ENCODE measurements around the gene ADK. TPM values are rescaled to one million over a fixed set of nuclear protein-coding genes. Genes with fewer than 3 reads are reported as not detected.
"Not testable (repeated sequence)": the region's sequence is repeated elsewhere in the genome, so short reads cannot be mapped to it uniquely, and the experiment has no call there.

ADK gene
- polyA plus RNA-seq, 1 experiment = 19.4 TPM

- Histone ChIP-seq H3K4me3 (ENCODE audit: low read depth, low read length) (no peak overlapping the region), H3K27me3 (ENCODE audit: control insufficient read depth, insufficient read depth, low read length) (no peaks in the 10 kb centered on the region), H3K36me3 (ENCODE audit: control insufficient read depth, insufficient read depth, low read length) (no peaks in the 10 kb centered on the region)
- CTCF ChIA-PET = interaction anchor here (0.6 kb wide), 1 partner anchor 523 kb away, joined by 3 read pairs; no protein-coding TSS in a partner anchor
- no peak for DNase-seq (ENCODE audit: low read depth)
- TF ChIP-seq CTCF (IDR thresholded peaks at IDR 0.05; ENCODE audit: insufficient read depth, low read depth, low read length) = no peak
- POLR2A ChIA-PET = no interaction called here
Observed at GRCh38 chr10:74474022-74474713, 323.1 kb downstream of the ADK start.

- H3K4me3 ChIP-seq (ENCODE audit: low read depth, low read length); POLR2A ChIA-PET; DNase-seq (ENCODE audit: low read depth); H3K36me3 ChIP-seq (ENCODE audit: control insufficient read depth, insufficient read depth, low read length); H3K27me3 ChIP-seq (ENCODE audit: control insufficient read depth, insufficient read depth, low read length): not testable (repeated sequence)
- CTCF ChIA-PET = interaction anchor here (0.7 kb wide), 1 partner anchor 16 kb away, joined by 3 read pairs; no protein-coding TSS in a partner anchor
Observed at GRCh38 chr10:74476162-74476706, 325.2 kb downstream of the ADK start.

- Histone ChIP-seq H3K36me3 (ENCODE audit: control insufficient read depth, insufficient read depth, low read length) (no peaks in the 10 kb centered on the region), H3K27me3 (ENCODE audit: control insufficient read depth, insufficient read depth, low read length) (no peaks in the 10 kb centered on the region), H3K4me3 (ENCODE audit: low read depth, low read length) (no peak overlapping the region)
- ChIA-PET POLR2A (no interaction called here), CTCF (no interaction called here)
- TF ChIP-seq CTCF (IDR thresholded peaks at IDR 0.05; ENCODE audit: insufficient read depth, low read depth, low read length) = no peak
- no peak for DNase-seq (ENCODE audit: low read depth)
Observed at GRCh38 chr10:74480778-74481177, 329.8 kb downstream of the ADK start.

GRCh38 chr10:74483356-74483755, 332.3 kb downstream of the ADK start:
- no peak for TF ChIP-seq CTCF (IDR thresholded peaks at IDR 0.05; ENCODE audit: insufficient read depth, low read depth, low read length)

GRCh38 chr10:74485283-74485682, 334.3 kb downstream of the ADK start:
- POLR2A ChIA-PET = no interaction called here
- Histone ChIP-seq H3K4me3 (ENCODE audit: low read depth, low read length) (no peak overlapping the region), H3K27me3 (ENCODE audit: control insufficient read depth, insufficient read depth, low read length) (no peaks in the 10 kb centered on the region), H3K36me3 (ENCODE audit: control insufficient read depth, insufficient read depth, low read length) (no peaks in the 10 kb centered on the region)
- CTCF ChIA-PET = no interaction called here
- TF ChIP-seq CTCF (IDR thresholded peaks at IDR 0.05; ENCODE audit: insufficient read depth, low read depth, low read length) = no peak
- no peak for DNase-seq (ENCODE audit: low read depth)

More at GRCh38 chr10:74483356-74483755, 332.3 kb downstream of the ADK start:
- POLR2A ChIA-PET = no interaction called here
- Histone ChIP-seq H3K4me3 (ENCODE audit: low read depth, low read length) (no peak overlapping the region), H3K27me3 (ENCODE audit: control insufficient read depth, insufficient read depth, low read length) (no peaks in the 10 kb centered on the region), H3K36me3 (ENCODE audit: control insufficient read depth, insufficient read depth, low read length) (no peaks in the 10 kb centered on the region)
- CTCF ChIA-PET = no interaction called here
- no peak for DNase-seq (ENCODE audit: low read depth)

GRCh38 chr10:74486659-74487058, 335.6 kb downstream of the ADK start:
- POLR2A ChIA-PET = no interaction called here
- no peak for TF ChIP-seq CTCF (IDR thresholded peaks at IDR 0.05; ENCODE audit: insufficient read depth, low read depth, low read length)
- no peak for DNase-seq (ENCODE audit: low read depth)
- Histone ChIP-seq H3K36me3 (ENCODE audit: control insufficient read depth, insufficient read depth, low read length) (no peaks in the 10 kb centered on the region), H3K4me3 (ENCODE audit: low read depth, low read length) (no peak overlapping the region), H3K27me3 (ENCODE audit: control insufficient read depth, insufficient read depth, low read length) (no peaks in the 10 kb centered on the region)
- CTCF ChIA-PET = no interaction called here

All from BJ (cell line).